Chondrocyte (in vitro differentiated cells): ENCODE data around the gene SNAI3. TPM values are rescaled to one million over a fixed set of nuclear protein-coding genes. Genes with fewer than 3 reads are reported as not detected.

Source experiments
- DNase-seq: peaks from one replicate; pipeline ENCODE4 v3.0.0; 2021; ENCODE audit warnings: mixed read lengths, low spot score
- H3K27ac Mint-ChIP-seq: one replicate; pipeline ENCODE4 v1.8.0; 2021; ENCODE audit warnings: mild to moderate bottlenecking, moderate library complexity, mixed read lengths; ENCODE audit not compliant: unreplicated experiment
- H3K27me3 Mint-ChIP-seq: 2 replicates; pipeline ENCODE4 v1.8.0; 2021; ENCODE audit warnings: low read depth, mixed read lengths
- H3K36me3 Mint-ChIP-seq: 2 replicates; pipeline ENCODE4 v1.8.0; 2021; ENCODE audit warnings: low read depth, mixed read lengths
- H3K4me1 Mint-ChIP-seq: 2 replicates; pipeline ENCODE4 v1.8.0; 2021; ENCODE audit warnings: low read depth, mild to moderate bottlenecking, mixed read lengths
- H3K4me3 Mint-ChIP-seq: one replicate; pipeline ENCODE4 v1.8.0; 2021; ENCODE audit warnings: mild to moderate bottlenecking, moderate library complexity, mixed read lengths; ENCODE audit not compliant: unreplicated experiment
- H3K9me3 Mint-ChIP-seq: 2 replicates; pipeline ENCODE4 v1.8.0; 2021; ENCODE audit warnings: low read depth, mixed read lengths
- total RNA-seq: library from RNA; stranded (reverse); gene quantifications from 3 replicates; pipeline ENCODE4 v1.2.1, GENCODE V29; 2021
- TF ChIP-seq, protein P1 (sequence below): fragments of 200-600 bp; sonication (generic); IDR thresholded peaks from 2 replicates; pipeline ENCODE4 v1.5.0; 2021; ENCODE audit warnings: antibody characterized with exemption, mild to moderate bottlenecking, moderate library complexity

Gene SNAI3
- total RNA-seq, 1 donor from 2014 or later = not detected

DNA sequence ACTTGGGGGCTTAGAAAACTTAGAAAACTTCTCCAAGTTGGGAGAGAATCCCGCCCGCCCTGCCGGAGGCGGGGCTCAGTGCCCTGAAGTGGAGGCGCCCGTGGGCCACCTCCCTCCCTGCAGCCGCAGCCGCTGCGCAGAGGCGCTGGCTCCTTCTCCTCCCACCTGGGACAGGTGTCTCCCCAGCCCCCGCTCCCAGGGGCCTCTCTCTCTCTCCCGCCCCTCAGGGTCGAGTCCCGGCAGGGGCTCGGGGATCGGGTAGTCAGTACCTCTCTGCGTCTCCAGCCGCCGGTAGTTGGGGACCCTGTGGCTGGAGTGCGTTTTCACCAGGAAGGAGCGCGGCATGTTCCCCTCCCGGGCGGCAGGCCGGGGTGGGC is 257 bp downstream of the SNAI3 start:
- H3K27ac Mint-ChIP-seq = no peak overlapping the region
- H3K4me1 Mint-ChIP-seq = peaks cover 2% of the 10 kb centered on the region
- peaks cover 1% of the 10 kb centered on the region for H3K36me3 Mint-ChIP-seq
- no peaks in the 10 kb centered on the region for H3K9me3 Mint-ChIP-seq
- peaks cover 36% of the 10 kb centered on the region for H3K27me3 Mint-ChIP-seq
- TF ChIP-seq, protein P1, sequence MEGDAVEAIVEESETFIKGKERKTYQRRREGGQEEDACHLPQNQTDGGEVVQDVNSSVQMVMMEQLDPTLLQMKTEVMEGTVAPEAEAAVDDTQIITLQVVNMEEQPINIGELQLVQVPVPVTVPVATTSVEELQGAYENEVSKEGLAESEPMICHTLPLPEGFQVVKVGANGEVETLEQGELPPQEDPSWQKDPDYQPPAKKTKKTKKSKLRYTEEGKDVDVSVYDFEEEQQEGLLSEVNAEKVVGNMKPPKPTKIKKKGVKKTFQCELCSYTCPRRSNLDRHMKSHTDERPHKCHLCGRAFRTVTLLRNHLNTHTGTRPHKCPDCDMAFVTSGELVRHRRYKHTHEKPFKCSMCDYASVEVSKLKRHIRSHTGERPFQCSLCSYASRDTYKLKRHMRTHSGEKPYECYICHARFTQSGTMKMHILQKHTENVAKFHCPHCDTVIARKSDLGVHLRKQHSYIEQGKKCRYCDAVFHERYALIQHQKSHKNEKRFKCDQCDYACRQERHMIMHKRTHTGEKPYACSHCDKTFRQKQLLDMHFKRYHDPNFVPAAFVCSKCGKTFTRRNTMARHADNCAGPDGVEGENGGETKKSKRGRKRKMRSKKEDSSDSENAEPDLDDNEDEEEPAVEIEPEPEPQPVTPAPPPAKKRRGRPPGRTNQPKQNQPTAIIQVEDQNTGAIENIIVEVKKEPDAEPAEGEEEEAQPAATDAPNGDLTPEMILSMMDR = no peak
- DNase-seq = no peak
- H3K4me3 Mint-ChIP-seq = peak overlapping the region; percentile 59

GRCh38 chr16:88685156-88686061 is 898 bp downstream of the SNAI3 start:
- DNase-seq = no peak
- Mint-ChIP-seq H3K9me3 (no peaks in the 10 kb centered on the region), H3K4me3 (no peak overlapping the region), H3K27ac (no peak overlapping the region), H3K36me3 (peaks cover 1% of the 10 kb centered on the region), H3K27me3 (peaks cover 34% of the 10 kb centered on the region), H3K4me1 (peaks cover 2% of the 10 kb centered on the region)
- TF ChIP-seq, protein P1 = peak; percentile 80

- H3K27me3 Mint-ChIP-seq = peaks cover 33% of the 10 kb centered on the region
- TF ChIP-seq, protein P1 = no peak
- H3K4me3 Mint-ChIP-seq = no peak overlapping the region
- peaks cover 2% of the 10 kb centered on the region for H3K4me1 Mint-ChIP-seq
- peaks cover 1% of the 10 kb centered on the region for H3K36me3 Mint-ChIP-seq
- no peak overlapping the region for H3K27ac Mint-ChIP-seq
- no peaks in the 10 kb centered on the region for H3K9me3 Mint-ChIP-seq
- no peak for DNase-seq
Measured at GRCh38 chr16:88684569-88685155, 1.6 kb downstream of the SNAI3 start.

GRCh38 chr16:88681709-88682451 is 4.4 kb downstream of the SNAI3 start:
- Mint-ChIP-seq H3K27me3 (peaks cover 21% of the 10 kb centered on the region), H3K36me3 (peaks cover 1% of the 10 kb centered on the region), H3K4me1 (peaks cover 2% of the 10 kb centered on the region), H3K9me3 (no peaks in the 10 kb centered on the region), H3K4me3 (no peak overlapping the region), H3K27ac (no peak overlapping the region)
- TF ChIP-seq, protein P1 = no peak
- no peak for DNase-seq

- peaks cover 1% of the 10 kb centered on the region for H3K36me3 Mint-ChIP-seq
Measured at GRCh38 chr16:88681084-88681680, 5.1 kb downstream of the SNAI3 start.

More at GRCh38 chr16:88681084-88681680, 5.1 kb downstream of the SNAI3 start:
- H3K9me3 Mint-ChIP-seq = no peaks in the 10 kb centered on the region
- peaks cover 21% of the 10 kb centered on the region for H3K27me3 Mint-ChIP-seq
- no peak overlapping the region for H3K27ac Mint-ChIP-seq
- peaks cover 2% of the 10 kb centered on the region for H3K4me1 Mint-ChIP-seq
- no peak overlapping the region for H3K4me3 Mint-ChIP-seq
- no peak for DNase-seq
- TF ChIP-seq, protein P1 = peak; percentile 43
